ENCODE results near the gene SCO1.
A peak's percentile ranks its signal among the peaks of the same experiment; 100 is the strongest.

Gene SCO1

GRCh38 chr17:10653987-10654386 lies 43.3 kb downstream of the SCO1 start:
- no peak for DNase-seq

- DNase-seq = peak in 1 of 56 donors; percentile 11
These were observed 44.2 kb downstream of the SCO1 start for GRCh38 chr17:10652984-10653659.

DNA sequence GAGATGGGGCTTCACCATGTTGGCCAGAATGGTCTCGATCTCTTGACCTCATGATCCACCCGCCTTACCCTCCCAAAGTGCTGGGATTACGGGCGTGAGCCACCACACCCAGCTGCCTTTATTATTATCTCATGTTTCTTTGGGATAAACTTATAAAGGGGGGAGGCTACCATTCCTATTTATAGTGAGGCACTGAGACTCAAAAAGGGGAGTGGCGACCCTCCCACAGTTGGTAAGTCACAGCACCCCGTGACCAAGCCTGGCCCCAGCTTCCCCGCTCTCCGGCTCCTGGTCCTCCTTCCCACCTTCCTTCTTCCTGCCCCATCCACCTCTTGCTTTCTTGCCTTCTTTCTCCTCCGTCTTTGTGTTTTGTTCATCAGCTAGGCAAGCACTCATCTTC lies 45.4 kb downstream of the SCO1 start:
- no peak for DNase-seq

- DNase-seq = no peak
These were observed 47.7 kb downstream of the SCO1 start for GRCh38 chr17:10649602-10650001.

GRCh38 chr17:10648956-10649355 lies 48.4 kb downstream of the SCO1 start:
- no peak for DNase-seq

GRCh38 chr17:10648381-10648780 lies 49.0 kb downstream of the SCO1 start:
- DNase-seq = no peak

GRCh38 chr17:10646392-10646990 lies 50.8 kb downstream of the SCO1 start:
- peak in 46 of 56 donors; percentile 4 to 78 (median 30) for DNase-seq

DNA sequence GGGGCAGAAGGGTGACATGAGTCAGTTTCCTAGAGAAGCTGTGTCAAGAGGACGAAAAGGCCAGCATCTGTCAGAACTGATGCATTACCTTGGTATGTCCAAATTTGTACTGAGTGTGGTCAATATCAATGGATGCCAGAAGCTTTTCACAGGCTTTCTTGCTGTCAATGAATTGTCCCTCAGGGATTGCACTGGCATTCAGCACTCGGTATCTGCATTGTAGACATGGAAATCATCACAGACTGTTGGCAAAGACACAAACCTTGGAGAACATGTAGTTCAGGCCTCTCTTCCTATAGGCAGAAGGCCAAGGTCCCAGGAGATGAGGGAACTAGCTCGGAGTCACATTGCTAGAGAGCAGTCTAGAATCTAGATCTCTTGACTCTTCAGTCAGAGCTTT lies 56.9 kb downstream of the SCO1 start:
- no peak for DNase-seq

GRCh38 chr17:10638151-10638550 lies 59.2 kb downstream of the SCO1 start:
- DNase-seq = no peak

- no peak for DNase-seq
These were observed 62.0 kb downstream of the SCO1 start for GRCh38 chr17:10635290-10635689.

GRCh38 chr17:10633738-10634379 lies 63.5 kb downstream of the SCO1 start:
- no peak for DNase-seq

DNA sequence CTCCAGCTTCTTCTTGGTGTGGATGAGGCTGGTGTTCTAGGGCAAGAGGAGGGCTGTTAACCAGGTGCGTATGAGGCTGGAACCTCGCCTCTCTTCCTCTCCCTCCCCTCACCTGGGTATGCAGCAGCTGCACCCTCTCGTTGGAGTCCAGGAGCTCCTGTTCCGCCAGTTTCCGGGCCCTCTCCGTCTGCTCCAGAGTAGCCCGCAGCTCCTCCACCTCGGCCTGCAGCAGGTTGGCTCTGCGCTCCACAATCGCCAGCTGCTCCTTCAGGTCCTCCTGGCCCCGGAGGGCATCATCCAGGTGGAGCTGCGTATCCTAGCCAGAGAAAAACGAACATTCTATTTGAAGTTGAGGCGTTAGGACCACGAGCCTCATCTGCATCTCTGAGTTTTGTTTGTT lies 65.6 kb downstream of the SCO1 start:
- DNase-seq = no peak

DNA sequence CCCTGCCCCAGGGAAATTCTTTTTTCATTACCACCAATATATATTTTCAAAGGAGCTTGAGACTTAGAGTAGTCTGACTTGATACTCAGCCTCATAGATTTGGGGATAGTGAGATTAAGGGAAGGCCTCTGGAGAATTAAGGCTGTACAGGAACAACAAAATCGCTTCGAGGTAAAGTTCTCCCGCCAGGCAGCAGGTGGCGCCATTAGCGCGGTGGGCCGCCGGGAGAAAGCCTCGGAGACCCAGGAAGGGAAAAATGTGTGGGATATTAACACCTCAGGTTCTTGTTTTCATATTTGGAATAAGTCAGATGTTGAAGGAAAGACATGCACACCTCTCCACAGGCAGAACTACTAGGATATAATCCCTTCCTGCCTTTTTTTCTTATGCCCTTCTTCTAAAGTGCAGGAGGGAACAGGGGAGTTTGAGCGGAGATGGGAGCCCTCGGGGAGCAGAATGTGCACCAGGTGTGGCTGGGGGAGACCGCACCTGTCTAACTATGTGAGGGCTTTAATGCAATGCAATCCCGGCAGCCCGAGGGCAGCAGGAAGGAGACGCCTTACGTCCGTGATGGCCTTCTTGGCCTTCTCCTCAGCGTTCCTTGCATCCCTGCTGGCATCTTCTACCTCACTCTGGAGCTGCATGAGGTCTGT lies 66.2 kb downstream of the SCO1 start:
- DNase-seq = peak in 6 of 56 donors; percentile 0 to 8 (median 3)

DNA sequence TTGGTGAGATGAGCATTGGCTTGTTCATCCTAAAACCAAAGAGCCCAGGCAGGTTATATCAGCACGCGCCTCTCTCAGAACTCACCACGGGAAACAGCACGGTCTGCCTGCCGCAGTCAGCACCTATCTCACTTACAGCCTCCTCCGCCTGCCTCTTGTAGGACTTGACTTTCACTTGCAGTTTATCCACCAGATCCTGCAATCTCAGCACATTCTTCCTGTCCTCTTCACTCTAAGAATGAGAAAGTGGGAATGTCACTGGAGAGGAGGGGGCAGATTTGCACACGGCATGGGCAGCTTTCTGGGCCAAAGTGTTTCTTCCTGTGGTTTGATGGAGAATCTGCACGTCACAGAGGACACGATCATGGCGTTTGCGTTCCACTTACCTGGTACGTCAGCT lies 67.6 kb downstream of the SCO1 start:
- DNase-seq = no peak

GRCh38 chr17:10628756-10629155 lies 68.6 kb downstream of the SCO1 start:
- no peak for DNase-seq

- DNase-seq = no peak
These were observed 70.9 kb downstream of the SCO1 start for GRCh38 chr17:10626390-10626789.

DNA sequence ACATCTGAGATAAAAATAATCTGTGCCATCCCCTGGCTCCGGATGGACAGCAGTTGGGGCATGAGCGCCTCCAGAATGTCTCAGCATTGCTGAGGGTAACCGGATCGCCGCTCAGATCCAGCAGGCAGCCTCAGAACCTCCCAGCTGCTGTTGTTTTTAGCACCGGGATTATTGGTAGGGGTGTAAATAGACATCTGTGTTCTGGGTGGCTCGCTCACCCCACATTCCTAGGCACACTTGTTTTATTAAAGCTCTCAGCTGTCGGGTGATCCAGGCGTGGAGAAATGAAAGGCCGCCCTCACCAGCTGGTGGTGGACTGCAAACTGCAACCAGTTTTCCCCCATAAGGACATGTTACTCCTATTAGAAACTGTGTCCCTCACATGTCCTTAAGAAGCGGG lies 72.4 kb downstream of the SCO1 start:
- no peak for DNase-seq

- DNase-seq = no peak
These were observed 73.5 kb downstream of the SCO1 start for GRCh38 chr17:10623737-10624338.

GRCh38 chr17:10622617-10623485 lies 74.5 kb downstream of the SCO1 start:
- no peak for DNase-seq
